OCI-LY3 (cell line): ENCODE data around the gene TCF4.

Experiments
- CTCF ChIP-seq: fragments of 200-600, 300-600 bp; sonication (generic); IDR thresholded peaks from 2 replicates; pipeline ENCODE4 v1.5.1; 2014; ENCODE audit warnings: antibody characterized with exemption, low read length, low read depth
- EZH2phosphoT487 ChIP-seq: fragments of 200-600 bp; shearing (Covaris generic); IDR thresholded peaks from 2 replicates; pipeline ENCODE4 v1.6.1; 2018; ENCODE audit warnings: antibody characterized with exemption, mixed run types, low read depth

GRCh38 chr18:55585065-55585919 lies 2.7 kb downstream of the TCF4 start:
- TF ChIP-seq CTCF (no peak), EZH2phosphoT487 (no peak)
